H9 (cell line): ENCODE results near the gene MANF. TPM values are rescaled to one million over a fixed set of nuclear protein-coding genes. Genes with fewer than 3 reads are reported as not detected.

Experiments
- DNase-seq: peaks from one replicate; pipeline ENCODE4 v3.0.0-alpha.2; 2017
- H2AFZ ChIP-seq: one replicate; pipeline ENCODE4 v1.6.1; 2013; ENCODE audit warnings: mild to moderate bottlenecking, low read length, control low read depth, moderate library complexity
- H2AK5ac ChIP-seq: 2 replicates; pipeline ENCODE4 v1.6.1; 2013; ENCODE audit warnings: low read length, control low read depth, mixed read lengths; ENCODE audit not compliant: insufficient read length
- H2BK120ac ChIP-seq: one replicate; pipeline ENCODE4 v1.6.1; 2013; ENCODE audit warnings: low read depth, mild to moderate bottlenecking, low read length, control low read depth, inconsistent platforms; ENCODE audit not compliant: poor library complexity, severe bottlenecking
- H2BK12ac ChIP-seq: 2 replicates; pipeline ENCODE4 v1.6.1; 2013; ENCODE audit warnings: low read length, control low read depth, mixed read lengths, low read depth; ENCODE audit not compliant: insufficient read length
- H2BK15ac ChIP-seq: 2 replicates; pipeline ENCODE4 v1.6.1; 2013; ENCODE audit warnings: low read depth, low read length, control low read depth
- H2BK20ac ChIP-seq: one replicate; pipeline ENCODE4 v1.6.1; 2013; ENCODE audit warnings: low read depth, mild to moderate bottlenecking, low read length, control low read depth, inconsistent platforms; ENCODE audit not compliant: poor library complexity, severe bottlenecking
- H2BK5ac ChIP-seq: 2 replicates; pipeline ENCODE4 v1.6.1; 2013; ENCODE audit warnings: low read length, control low read depth, mixed read lengths; ENCODE audit not compliant: insufficient read length
- H3K14ac ChIP-seq: 2 replicates; pipeline ENCODE4 v1.6.1; 2013; ENCODE audit warnings: low read length, control low read depth; ENCODE audit not compliant: insufficient read depth
- H3K18ac ChIP-seq: 2 replicates; pipeline ENCODE4 v1.6.1; 2013; ENCODE audit warnings: low read depth, mild to moderate bottlenecking, mixed read lengths, low read length, control low read depth; ENCODE audit not compliant: insufficient read length
- H3K23ac ChIP-seq: 2 replicates; pipeline ENCODE4 v1.6.1; 2013; ENCODE audit warnings: low read length, control low read depth, mixed read lengths, low read depth; ENCODE audit not compliant: insufficient read length
- H3K23me2 ChIP-seq: 2 replicates; pipeline ENCODE4 v1.6.1; 2013; ENCODE audit warnings: low read depth, mild to moderate bottlenecking, mixed read lengths, low read length, control low read depth; ENCODE audit not compliant: insufficient read length, poor library complexity, severe bottlenecking
- H3K27ac ChIP-seq: 2 replicates; pipeline ENCODE4 v1.5.1; 2013; ENCODE audit warnings: low read length, control low read depth, mixed read lengths, low read depth; ENCODE audit not compliant: insufficient read length
- H3K27me3 ChIP-seq: 2 replicates; pipeline ENCODE4 v1.6.1; 2013; ENCODE audit warnings: low read length, control low read depth, inconsistent platforms; ENCODE audit not compliant: insufficient read depth
- H3K4ac ChIP-seq: 2 replicates; pipeline ENCODE4 v1.6.1; 2013; ENCODE audit warnings: low read depth, mild to moderate bottlenecking, control low read depth, inconsistent platforms, low read length, moderate library complexity
- H3K4me1 ChIP-seq: 2 replicates; pipeline ENCODE4 v1.6.1; 2013; ENCODE audit warnings: low read length, control low read depth, inconsistent platforms; ENCODE audit not compliant: insufficient read depth
- H3K4me2 ChIP-seq: 2 replicates; pipeline ENCODE4 v1.6.1; 2013; ENCODE audit warnings: low read length, control low read depth, mixed read lengths; ENCODE audit not compliant: insufficient read length, insufficient read depth
- H3K56ac ChIP-seq: 2 replicates; pipeline ENCODE4 v1.6.1; 2013; ENCODE audit warnings: low read depth, mild to moderate bottlenecking, mixed read lengths, low read length, control low read depth; ENCODE audit not compliant: insufficient read length
- H3K79me1 ChIP-seq: 2 replicates; pipeline ENCODE4 v1.6.1; 2013; ENCODE audit warnings: low read depth, mild to moderate bottlenecking, moderate library complexity, low read length, control low read depth, inconsistent platforms; ENCODE audit not compliant: insufficient read depth, poor library complexity, severe bottlenecking
- H3K79me2 ChIP-seq: 2 replicates; pipeline ENCODE4 v1.6.1; 2013; ENCODE audit warnings: low read length, control low read depth, inconsistent platforms; ENCODE audit not compliant: insufficient read depth
- H3K9ac ChIP-seq: 2 replicates; pipeline ENCODE4 v1.6.1; 2013; ENCODE audit warnings: low read length, control low read depth, mixed read lengths; ENCODE audit not compliant: insufficient read length; ENCODE audit errors: extremely low read depth
- H3K9me3 ChIP-seq: one replicate; pipeline ENCODE4 v1.6.1; 2013; ENCODE audit warnings: low read depth, low read length, inconsistent platforms; ENCODE audit not compliant: control insufficient read depth
- H3T11ph ChIP-seq: one replicate; pipeline ENCODE4 v1.6.1; 2013; ENCODE audit warnings: mild to moderate bottlenecking, low read length, control low read depth, inconsistent platforms
- H4K20me1 ChIP-seq: one replicate; pipeline ENCODE4 v1.6.1; 2013; ENCODE audit not compliant: control insufficient read depth, insufficient read length, insufficient read depth
- H4K5ac ChIP-seq: 2 replicates; pipeline ENCODE4 v1.6.1; 2013; ENCODE audit warnings: low read depth, mild to moderate bottlenecking, mixed read lengths, low read length, control low read depth; ENCODE audit not compliant: insufficient read length
- H4K8ac ChIP-seq: replicated peaks from 2 replicates; pipeline ENCODE4 v1.6.1; 2013; ENCODE audit warnings: low read length, control low read depth, mixed read lengths, low read depth; ENCODE audit not compliant: insufficient read length
- H4K91ac ChIP-seq: 2 replicates; pipeline ENCODE4 v1.6.1; 2013; ENCODE audit warnings: low read depth, mild to moderate bottlenecking, moderate library complexity, mixed read lengths, low read length, control low read depth; ENCODE audit not compliant: insufficient read length
- H3K27ac Mint-ChIP-seq, 3 experiments: 2 replicates in 2 of 3; 3 replicates in 1 of 3; pipeline ENCODE4 v1.8.0; 2020 to 2021; ENCODE audit warnings: mixed read lengths in 3 of 3, mild to moderate bottlenecking in 1 of 3, moderate library complexity in 1 of 3
- H3K27me3 Mint-ChIP-seq: 2 replicates; pipeline ENCODE4 v1.8.0; 2021; ENCODE audit warnings: low read depth, mild to moderate bottlenecking, moderate library complexity, mixed read lengths
- H3K36me3 Mint-ChIP-seq, 3 experiments: 2 replicates in 2 of 3; 3 replicates in 1 of 3; pipeline ENCODE4 v1.8.0; 2020 to 2021; ENCODE audit warnings: low read depth in 3 of 3, mixed read lengths in 3 of 3; ENCODE audit not compliant: insufficient read depth in 1 of 3
- H3K4me1 Mint-ChIP-seq, 2 experiments: 2 replicates each; pipeline ENCODE4 v1.8.0; 2020; ENCODE audit warnings: mixed read lengths in 2 of 2
- H3K4me3 Mint-ChIP-seq, 2 experiments: 2 replicates in 1 of 2; 3 replicates in 1 of 2; pipeline ENCODE4 v1.8.0; 2020 to 2021; ENCODE audit warnings: mild to moderate bottlenecking in 2 of 2, mixed read lengths in 2 of 2, moderate library complexity in 1 of 2
- H3K9me3 Mint-ChIP-seq, 2 experiments: 2 replicates in 1 of 2; 3 replicates in 1 of 2; pipeline ENCODE4 v1.8.0; 2020; ENCODE audit warnings: mild to moderate bottlenecking in 2 of 2, mixed read lengths in 2 of 2, moderate library complexity in 1 of 2
- WGBS: extraction: QIAGEN DNeasy Blood & Tissue Kit; methylation state at CpG from one replicate; pipeline ENCODE4 v1.1.7; 2013; ENCODE audit warnings: missing lambda C conversion rate, low lambda C conversion rate, mixed read lengths; ENCODE audit not compliant: insufficient read length; ENCODE audit errors: extremely low coverage; 5-methylcytosine and 5-hydroxymethylcytosine counted together
- total RNA-seq: library from RNA; stranded (reverse); gene quantifications from 2 replicates; pipeline ENCODE4 v1.2.1, GENCODE V29; 2021
- TF ChIP-seq, protein P1 (sequence below): fragments of 200-600 bp; sonication (generic); conservative IDR thresholded peaks from 3 replicates; pipeline ENCODE4 v1.8.0; 2021; ENCODE audit warnings: antibody characterized with exemption, mild to moderate bottlenecking

MANF gene
- total RNA-seq, 1 experiment from 2014 or later = 148 TPM

DNA sequence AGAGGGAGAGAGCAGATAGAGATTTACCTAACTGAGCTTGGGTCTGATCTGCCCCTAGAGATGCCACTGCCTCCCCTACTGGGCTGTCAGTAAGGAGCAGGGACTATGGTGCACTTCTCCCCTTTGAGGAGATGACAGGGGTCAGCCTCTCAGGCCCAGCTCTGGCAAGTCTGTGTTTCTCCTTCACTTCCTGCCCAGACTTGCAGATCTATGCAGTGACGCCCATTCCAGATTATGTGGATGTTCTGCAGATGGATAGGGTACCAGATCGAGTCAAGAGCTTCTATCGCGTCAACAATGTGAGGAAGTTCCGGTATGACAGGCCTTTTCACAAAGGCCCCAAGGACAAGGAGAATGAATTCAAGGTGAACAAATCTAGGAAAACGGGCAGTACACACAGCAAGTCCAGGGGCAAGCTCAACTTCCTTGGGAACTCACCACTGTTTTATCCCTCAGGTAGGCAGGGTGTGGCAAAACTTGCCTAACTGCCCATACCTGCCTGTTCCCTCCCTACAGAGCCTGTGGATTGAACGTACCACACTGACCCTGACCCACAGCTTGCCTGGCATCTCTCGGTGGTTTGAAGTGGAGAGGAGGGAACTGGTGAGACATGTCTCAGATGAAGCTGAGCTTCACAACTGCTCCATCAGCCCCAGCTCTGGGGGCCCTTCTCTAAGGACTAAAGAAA is 29.1 kb upstream of the MANF start:
- no peak overlapping the region for H3K56ac ChIP-seq
- H3K4me2 ChIP-seq = no peak overlapping the region
- H3T11ph ChIP-seq = no peak overlapping the region
- no peaks in the 10 kb centered on the region for H3K9me3 Mint-ChIP-seq
- no peak overlapping the region for H2AK5ac ChIP-seq
- no peak overlapping the region for H3K4me3 Mint-ChIP-seq
- no peak overlapping the region for H2BK120ac ChIP-seq
- WGBS = no CpG with 5 or more reads among the region's 8 CpGs
- H3K23ac ChIP-seq = no peak overlapping the region
- no peaks in the 10 kb centered on the region for H3K79me1 ChIP-seq
- H3K9ac ChIP-seq = no peak overlapping the region
- H3K18ac ChIP-seq = no peak overlapping the region
- no peak overlapping the region for H3K14ac ChIP-seq
- peaks cover 0 to 7% of the 10 kb centered on the region in 2 experiments; a peak in 2 of 4 replicates for H3K4me1 Mint-ChIP-seq
- TF ChIP-seq, protein P1, sequence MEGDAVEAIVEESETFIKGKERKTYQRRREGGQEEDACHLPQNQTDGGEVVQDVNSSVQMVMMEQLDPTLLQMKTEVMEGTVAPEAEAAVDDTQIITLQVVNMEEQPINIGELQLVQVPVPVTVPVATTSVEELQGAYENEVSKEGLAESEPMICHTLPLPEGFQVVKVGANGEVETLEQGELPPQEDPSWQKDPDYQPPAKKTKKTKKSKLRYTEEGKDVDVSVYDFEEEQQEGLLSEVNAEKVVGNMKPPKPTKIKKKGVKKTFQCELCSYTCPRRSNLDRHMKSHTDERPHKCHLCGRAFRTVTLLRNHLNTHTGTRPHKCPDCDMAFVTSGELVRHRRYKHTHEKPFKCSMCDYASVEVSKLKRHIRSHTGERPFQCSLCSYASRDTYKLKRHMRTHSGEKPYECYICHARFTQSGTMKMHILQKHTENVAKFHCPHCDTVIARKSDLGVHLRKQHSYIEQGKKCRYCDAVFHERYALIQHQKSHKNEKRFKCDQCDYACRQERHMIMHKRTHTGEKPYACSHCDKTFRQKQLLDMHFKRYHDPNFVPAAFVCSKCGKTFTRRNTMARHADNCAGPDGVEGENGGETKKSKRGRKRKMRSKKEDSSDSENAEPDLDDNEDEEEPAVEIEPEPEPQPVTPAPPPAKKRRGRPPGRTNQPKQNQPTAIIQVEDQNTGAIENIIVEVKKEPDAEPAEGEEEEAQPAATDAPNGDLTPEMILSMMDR = no peak
- no peak overlapping the region for H3K27ac ChIP-seq
- no peaks in the 10 kb centered on the region for H4K20me1 ChIP-seq
- no peak overlapping the region for H4K5ac ChIP-seq
- no peak overlapping the region for H4K8ac ChIP-seq
- no peak overlapping the region for H3K4ac ChIP-seq
- no peaks in the 10 kb centered on the region for H3K4me1 ChIP-seq
- H3K36me3 Mint-ChIP-seq = peaks cover 0 to 21% (median 0%) of the 10 kb centered on the region in 3 experiments; a peak in 2 of 7 replicates
- DNase-seq = no peak
- no peak overlapping the region for H3K27ac Mint-ChIP-seq
- H3K27me3 ChIP-seq = no peaks in the 10 kb centered on the region
- no peaks in the 10 kb centered on the region for H3K9me3 ChIP-seq
- H2AFZ ChIP-seq = no peak overlapping the region
- no peak overlapping the region for H2BK12ac ChIP-seq
- H3K27me3 Mint-ChIP-seq = no peaks in the 10 kb centered on the region
- no peak overlapping the region for H4K91ac ChIP-seq
- no peak overlapping the region for H2BK5ac ChIP-seq
- no peaks in the 10 kb centered on the region for H3K79me2 ChIP-seq
- no peak overlapping the region for H2BK20ac ChIP-seq
- no peaks in the 10 kb centered on the region for H3K23me2 ChIP-seq
- no peak overlapping the region for H2BK15ac ChIP-seq
